Gastroesophageal sphincter (tissue), 3 donors: ENCODE results near the gene LTF.
"Not testable (repeated sequence)": the region's sequence is repeated elsewhere in the genome, so short reads cannot be mapped to it uniquely, and the experiment has no call there.

ENCODE experiments used
- CTCF ChIP-seq, 4 experiments: fragments of 200-600 bp in 2 of 4; fragments of 450-650 bp in 2 of 4; sonication (generic) in 1 of 4; IDR thresholded peaks; one replicate each; pipeline ENCODE4 v1.5.1; 2017 to 2019; ENCODE audit warnings: antibody characterized with exemption in 4 of 4, mild to moderate bottlenecking in 2 of 4, moderate library complexity in 2 of 4
- EP300 ChIP-seq: sonication (generic); formaldehyde crosslinking; IDR thresholded peaks from one replicate; pipeline ENCODE4 v1.6.1; 2017; ENCODE audit warnings: antibody characterized with exemption, mild to moderate bottlenecking
- POLR2A ChIP-seq, 2 donors: fragments of 450-650 bp; IDR thresholded peaks; one replicate each; pipeline ENCODE4 v1.6.1; 2017; ENCODE audit warnings: antibody characterized with exemption in 2 of 2, mild to moderate bottlenecking in 2 of 2, moderate library complexity in 1 of 2

GRCh38 chr3:46431905-46432304 lies 32.8 kb downstream of the LTF start:
- TF ChIP-seq CTCF (IDR thresholded peaks at IDR 0.05); POLR2A (IDR thresholded peaks at IDR 0.05); EP300: not testable (repeated sequence)
